B cell (primary cell): ENCODE results near the gene CDC45. TPM values are rescaled to one million over a fixed set of nuclear protein-coding genes. Genes with fewer than 3 reads are reported as not detected.

Experiments used
- ATAC-seq: fragments of 200-7000 bp; cut with Tn5 transposase; one replicate; pipeline ENCODE4 v1.10.0; 2021; ENCODE audit warnings: low read depth, mild to moderate bottlenecking, moderate number of reproducible peaks, moderate library complexity
- CTCF ChIA-PET: fragments of 350-600 bp; sonication (Branson Sonifier 250); formaldehyde crosslinking; loops from one replicate; lab custom pipeline; 2021; ENCODE audit warnings: antibody characterized with exemption, inconsistent platforms; lab: Charles Lee
- POLR2A ChIA-PET: fragments of 350-600 bp; sonication (Branson Sonifier 250); formaldehyde crosslinking; loops from one replicate; lab custom pipeline; 2021; ENCODE audit warnings: antibody characterized with exemption; lab: Charles Lee
- DNase-seq: peaks from one replicate; pipeline ENCODE4 v3.0.0; 2013
- H2AFZ ChIP-seq: 2 replicates; pipeline ENCODE4 v1.6.1; 2012; ENCODE audit warnings: mild to moderate bottlenecking, low read depth, low read length; ENCODE audit not compliant: insufficient read depth, poor library complexity, severe bottlenecking
- H3K27ac ChIP-seq, 2 donors: 1 replicate in 1 of 2; 2 replicates in 1 of 2; pipeline ENCODE4 v1.5.1; 2012 to 2013; ENCODE audit warnings: low read length in 2 of 2, mild to moderate bottlenecking in 2 of 2, moderate library complexity in 1 of 2
- H3K27me3 ChIP-seq, 4 experiments: fragments of 200-600 bp in 1 of 4; sonication (generic) in 1 of 4; replicated peaks in 1 of 4; 1 replicate in 2 of 4; 2 replicates in 2 of 4; pipeline versions ENCODE4 v1.6.1 to v1.7.0; 2013 to 2016; ENCODE audit warnings: low read length in 3 of 4, mild to moderate bottlenecking in 2 of 4, mixed read lengths in 1 of 4, moderate library complexity in 1 of 4; ENCODE audit not compliant: insufficient read depth in 4 of 4, control insufficient read depth in 3 of 4; ENCODE audit errors: control extremely low read depth in 1 of 4
- H3K36me3 ChIP-seq, 2 experiments: replicated peaks in 1 of 2; 1 replicate in 1 of 2; 2 replicates in 1 of 2; pipeline versions ENCODE4 v1.6.1 to v1.7.1; 2013; ENCODE audit warnings: low read length in 1 of 2; ENCODE audit not compliant: insufficient read depth in 2 of 2, control insufficient read depth in 1 of 2; ENCODE audit errors: control extremely low read depth in 1 of 2, extremely low read depth in 1 of 2
- H3K4me1 ChIP-seq, 2 donors: fragments of 200-600 bp in 1 of 2; sonication (generic) in 1 of 2; 1 replicate in 1 of 2; 2 replicates in 1 of 2; pipeline versions ENCODE4 v1.5.1 to v1.6.1; 2013 to 2017; ENCODE audit warnings: low read length in 2 of 2; ENCODE audit not compliant: control insufficient read depth in 2 of 2, insufficient read depth in 2 of 2
- H3K4me2 ChIP-seq: replicated peaks from 2 replicates; pipeline ENCODE3; 2012; ENCODE audit warnings: mild to moderate bottlenecking, low read depth, low read length; ENCODE audit not compliant: poor library complexity, severe bottlenecking
- H3K4me3 ChIP-seq, 5 experiments: fragments of 200-600 bp in 1 of 5; sonication (generic) in 1 of 5; 1 replicate in 3 of 5; 2 replicates in 2 of 5; pipeline versions ENCODE4 v1.5.1 to v1.7.0; 2011 to 2016; ENCODE audit warnings: low read length in 4 of 5, mild to moderate bottlenecking in 4 of 5, low read depth in 2 of 5, control low read depth in 1 of 5, moderate library complexity in 1 of 5; ENCODE audit not compliant: insufficient read depth in 1 of 5; ENCODE audit errors: control extremely low read depth in 1 of 5, extremely low read depth in 1 of 5
- H3K79me2 ChIP-seq: fragments of 200-600 bp; sonication (generic); one replicate; pipeline ENCODE4 v1.6.0; 2016; ENCODE audit warnings: low read length; ENCODE audit not compliant: control insufficient read depth, insufficient read depth
- H3K9ac ChIP-seq: fragments of 200-600 bp; sonication (generic); 2 replicates; pipeline ENCODE4 v1.6.1; 2017; ENCODE audit warnings: mild to moderate bottlenecking, low read length, moderate library complexity
- H3K9me3 ChIP-seq, 3 donors: one replicate each; pipeline versions ENCODE4 v1.6.1 to v1.7.1; 2013; ENCODE audit warnings: low read length in 2 of 3; ENCODE audit not compliant: control insufficient read depth in 2 of 3, insufficient read depth in 1 of 3; ENCODE audit errors: control extremely low read depth in 1 of 3
- H4K20me1 ChIP-seq: 2 replicates; pipeline ENCODE4 v1.6.0; 2012; ENCODE audit warnings: mild to moderate bottlenecking, low read length; ENCODE audit not compliant: insufficient read depth, control insufficient read depth, poor library complexity, severe bottlenecking
- H3K27ac Mint-ChIP-seq: one replicate; pipeline ENCODE4 v1.8.0; 2021; ENCODE audit warnings: mixed read lengths
- H3K27me3 Mint-ChIP-seq: one replicate; pipeline ENCODE4 v1.8.0; 2021; ENCODE audit warnings: mixed read lengths
- H3K4me1 Mint-ChIP-seq: one replicate; pipeline ENCODE4 v1.8.0; 2021; ENCODE audit warnings: mixed read lengths
- H3K4me3 Mint-ChIP-seq: one replicate; pipeline ENCODE4 v1.8.0; 2021; ENCODE audit warnings: mixed read lengths
- H3K9me3 Mint-ChIP-seq: one replicate; pipeline ENCODE4 v1.8.0; 2022; ENCODE audit warnings: mixed read lengths; ENCODE audit not compliant: insufficient read depth
- EZH2 ChIP-seq: IDR thresholded peaks from 2 replicates; pipeline ENCODE4 v1.6.1; 2012; ENCODE audit warnings: borderline replicate concordance, low read depth, mild to moderate bottlenecking, moderate library complexity, low read length; ENCODE audit not compliant: insufficient read depth, poor library complexity, severe bottlenecking
- WGBS: methylation state at CpG from one replicate; pipeline ENCODE4 v1.1.5; 2013; ENCODE audit warnings: missing lambda C conversion rate; ENCODE audit not compliant: insufficient coverage; 5-methylcytosine and 5-hydroxymethylcytosine counted together
- intact Hi-C: fragments of 100-400 bp; cut with micrococcal nuclease; formaldehyde crosslinking; loops from one replicate; pipeline ENCODE4 v1.10.0; 2022
- polyA plus RNA-seq: library from polyadenylated mRNA; depleted of rRNA; stranded (reverse); fragments of >200 nt; gene quantifications from 2 replicates; pipeline ENCODE4 v1.2.3, GENCODE V29; 2012
- total RNA-seq, 2 donors: library from RNA; stranded (reverse); fragments of 120-200 nt in 1 of 2; gene quantifications; 1 replicate in 1 of 2; 2 replicates in 1 of 2; pipeline versions ENCODE4 v1.2.3 to v1.2.4, GENCODE V29; 2013 to 2022
- TF ChIP-seq, protein P1 (sequence below): fragments of 200-600 bp; IDR thresholded peaks from one replicate; pipeline ENCODE4 v1.8.0; 2022; ENCODE audit warnings: antibody characterized with exemption, mild to moderate bottlenecking

The CDC45 gene
- total and polyA plus RNA-seq, 2 donors (not counting 1 experiment from before 2014, with no cell fraction given) = 0.49 to 1.4 TPM

GRCh38 chr22:19515654-19516377 lies 36.1 kb downstream of the CDC45 start:
- CTCF ChIA-PET = no interaction called here
- H3K4me1 ChIP-seq = no peaks in the 10 kb centered on the region
- TF ChIP-seq, protein P1, sequence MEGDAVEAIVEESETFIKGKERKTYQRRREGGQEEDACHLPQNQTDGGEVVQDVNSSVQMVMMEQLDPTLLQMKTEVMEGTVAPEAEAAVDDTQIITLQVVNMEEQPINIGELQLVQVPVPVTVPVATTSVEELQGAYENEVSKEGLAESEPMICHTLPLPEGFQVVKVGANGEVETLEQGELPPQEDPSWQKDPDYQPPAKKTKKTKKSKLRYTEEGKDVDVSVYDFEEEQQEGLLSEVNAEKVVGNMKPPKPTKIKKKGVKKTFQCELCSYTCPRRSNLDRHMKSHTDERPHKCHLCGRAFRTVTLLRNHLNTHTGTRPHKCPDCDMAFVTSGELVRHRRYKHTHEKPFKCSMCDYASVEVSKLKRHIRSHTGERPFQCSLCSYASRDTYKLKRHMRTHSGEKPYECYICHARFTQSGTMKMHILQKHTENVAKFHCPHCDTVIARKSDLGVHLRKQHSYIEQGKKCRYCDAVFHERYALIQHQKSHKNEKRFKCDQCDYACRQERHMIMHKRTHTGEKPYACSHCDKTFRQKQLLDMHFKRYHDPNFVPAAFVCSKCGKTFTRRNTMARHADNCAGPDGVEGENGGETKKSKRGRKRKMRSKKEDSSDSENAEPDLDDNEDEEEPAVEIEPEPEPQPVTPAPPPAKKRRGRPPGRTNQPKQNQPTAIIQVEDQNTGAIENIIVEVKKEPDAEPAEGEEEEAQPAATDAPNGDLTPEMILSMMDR = no peak
- TF ChIP-seq EZH2 = no peak
- no peaks in the 10 kb centered on the region for H3K4me1 Mint-ChIP-seq
- H3K27ac Mint-ChIP-seq = no peak overlapping the region
- H3K27ac ChIP-seq = no peak overlapping the region
- intact Hi-C loops = no loop called here
- H3K9ac ChIP-seq = no peak overlapping the region
- H3K79me2 ChIP-seq = no peaks in the 10 kb centered on the region
- no peaks in the 10 kb centered on the region for H4K20me1 ChIP-seq
- no peaks in the 10 kb centered on the region for H3K9me3 Mint-ChIP-seq
- H2AFZ ChIP-seq = no peak overlapping the region
- H3K4me3 ChIP-seq = no peak overlapping the region
- H3K27me3 Mint-ChIP-seq = no peaks in the 10 kb centered on the region
- DNase-seq (no peak), ATAC-seq (no peak)
- H3K36me3 ChIP-seq = no peaks in the 10 kb centered on the region
- 98% methylated on average over 12 of the region's 12 CpGs for WGBS
- POLR2A ChIA-PET = no interaction called here
- no peaks in the 10 kb centered on the region for H3K27me3 ChIP-seq
- H3K9me3 ChIP-seq = peaks cover 0 to 7% (median 0%) of the 10 kb centered on the region in 3 donors
- H3K4me3 Mint-ChIP-seq = no peak overlapping the region
- no peak overlapping the region for H3K4me2 ChIP-seq

DNA sequence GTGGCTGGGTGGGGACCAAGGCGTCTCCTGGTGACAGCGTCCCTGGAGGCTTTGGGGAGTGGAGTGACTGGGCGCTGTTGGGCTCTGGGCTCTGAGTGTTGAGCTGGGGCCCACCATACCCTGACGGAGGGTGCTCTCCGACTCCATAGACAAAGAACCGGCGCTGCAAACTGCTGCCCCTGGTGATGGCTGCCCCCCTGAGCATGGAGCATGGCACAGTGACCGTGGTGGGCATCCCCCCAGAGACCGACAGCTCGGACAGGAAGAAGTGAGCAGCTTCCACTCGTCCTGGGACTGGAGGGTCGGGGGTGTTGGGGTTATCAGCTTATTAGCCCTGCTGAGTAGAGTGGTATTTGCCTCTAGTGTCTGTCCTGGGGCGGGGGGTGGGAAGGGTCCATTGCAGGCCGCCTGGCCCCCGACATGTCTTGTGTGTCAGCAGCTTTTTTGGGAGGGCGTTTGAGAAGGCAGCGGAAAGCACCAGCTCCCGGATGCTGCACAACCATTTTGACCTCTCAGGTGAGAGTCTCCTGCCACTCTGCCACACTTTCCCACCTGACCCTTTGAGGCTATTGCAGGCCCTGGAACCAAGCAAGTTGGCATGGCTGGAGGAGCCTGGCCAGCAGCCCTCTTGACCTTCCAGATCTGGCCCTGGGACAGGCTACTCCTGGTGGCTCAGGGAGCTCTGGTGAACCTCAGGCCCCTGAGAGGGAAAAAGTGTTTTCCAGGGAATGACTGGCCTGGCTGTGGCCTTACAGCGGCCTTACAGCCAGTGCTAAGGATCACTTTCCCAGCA lies 36.9 kb downstream of the CDC45 start:
- ATAC-seq (no peak), DNase-seq (no peak)
- Mint-ChIP-seq H3K4me3 (no peak overlapping the region), H3K27me3 (no peaks in the 10 kb centered on the region), H3K27ac (no peak overlapping the region), H3K4me1 (no peaks in the 10 kb centered on the region), H3K9me3 (no peaks in the 10 kb centered on the region)
- peaks cover 0 to 7% (median 0%) of the 10 kb centered on the region in 3 donors for H3K9me3 ChIP-seq
- intact Hi-C loops = no loop called here
- no peaks in the 10 kb centered on the region for H3K36me3 ChIP-seq
- H2AFZ ChIP-seq = no peak overlapping the region
- no peaks in the 10 kb centered on the region for H4K20me1 ChIP-seq
- H3K27ac ChIP-seq = no peak overlapping the region
- no peak overlapping the region for H3K4me2 ChIP-seq
- 99% methylated on average over 19 of the region's 19 CpGs for WGBS
- TF ChIP-seq EZH2 = no peak
- TF ChIP-seq, protein P1 = no peak
- no peak overlapping the region for H3K9ac ChIP-seq
- H3K4me1 ChIP-seq = no peaks in the 10 kb centered on the region
- no peaks in the 10 kb centered on the region for H3K27me3 ChIP-seq
- POLR2A ChIA-PET = no interaction called here
- H3K4me3 ChIP-seq = no peak overlapping the region
- CTCF ChIA-PET = no interaction called here
- no peaks in the 10 kb centered on the region for H3K79me2 ChIP-seq
